A673 (cell line): Measurements from ENCODE around the gene NME9. TPM values are rescaled to one million over a fixed set of nuclear protein-coding genes. Genes with fewer than 3 reads are reported as not detected.

Source experiments
- BruUV-seq: library from RNA; stranded (reverse); fragments of 400-500 nt; replicated peaks from 2 replicates; lab custom pipeline; 2021; lab: Mats Ljungman, UMichigan
- CTCF ChIA-PET: fragments of 300-600 bp; sonication (Branson Sonifier 250); formaldehyde crosslinking; loops from one replicate; lab custom pipeline; 2022; ENCODE audit warnings: antibody characterized with exemption; lab: Charles Lee
- POLR2A ChIA-PET: fragments of 300-600 bp; sonication (Branson Sonifier 250); formaldehyde crosslinking; loops from one replicate; lab custom pipeline; 2022; ENCODE audit warnings: antibody characterized with exemption; ENCODE audit not compliant: low non-redundant PET; lab: Charles Lee
- DNase-seq: peaks from one replicate; pipeline ENCODE4 v3.0.0-alpha.2; 2015; ENCODE audit warnings: low spot score
- H3K27ac ChIP-seq: fragments of 200-600 bp; sonication (generic); 2 replicates; pipeline ENCODE4 v1.5.1; 2016; ENCODE audit warnings: mixed run types, low read depth, mild to moderate bottlenecking, mixed read lengths, antibody characterized with exemption, low read length; ENCODE audit not compliant: poor library complexity, severe bottlenecking
- H3K27me3 ChIP-seq: fragments of 200-600 bp; sonication (generic); replicated peaks from 2 replicates; pipeline ENCODE4 v1.6.1; 2017; ENCODE audit warnings: mixed run types, low read depth, mild to moderate bottlenecking, mixed read lengths, antibody characterized with exemption, low read length; ENCODE audit not compliant: insufficient read depth, poor library complexity
- H3K36me3 ChIP-seq: fragments of 200-600 bp; sonication (generic); 2 replicates; pipeline ENCODE4 v1.6.1; 2016; ENCODE audit warnings: mixed run types, mild to moderate bottlenecking, mixed read lengths, antibody characterized with exemption, low read length; ENCODE audit not compliant: insufficient read depth, poor library complexity, severe bottlenecking
- H3K4me1 ChIP-seq: fragments of 200-600 bp; sonication (generic); 2 replicates; pipeline ENCODE4 v1.6.1; 2017; ENCODE audit warnings: mixed run types, mild to moderate bottlenecking, mixed read lengths, antibody characterized with exemption, low read length; ENCODE audit not compliant: insufficient read depth, poor library complexity, severe bottlenecking
- H3K4me3 ChIP-seq: fragments of 200-600 bp; sonication (generic); 2 replicates; pipeline ENCODE4 v1.5.1; 2016; ENCODE audit warnings: low read depth, mixed run types, mild to moderate bottlenecking, mixed read lengths, low read length; ENCODE audit not compliant: poor library complexity, severe bottlenecking
- H3K9me3 ChIP-seq: fragments of 200-600 bp; sonication (generic); 2 replicates; pipeline ENCODE4 v1.6.1; 2016; ENCODE audit warnings: mixed run types, low read depth, mild to moderate bottlenecking, mixed read lengths, antibody characterized with exemption, low read length; ENCODE audit not compliant: poor library complexity, severe bottlenecking
- EZH2 ChIP-seq: fragments of 200-600 bp; sonication (generic); IDR thresholded peaks from 2 replicates; pipeline ENCODE4 v1.6.1; 2017; ENCODE audit warnings: borderline replicate concordance, low read depth, mild to moderate bottlenecking, mixed read lengths, antibody characterized with exemption, low read length; ENCODE audit not compliant: poor library complexity, severe bottlenecking
- intact Hi-C: fragments of 100-400 bp; cut with micrococcal nuclease; formaldehyde crosslinking; loops from one replicate; pipeline ENCODE4 v1.10.0; 2022; ENCODE audit not compliant: unreplicated experiment
- total RNA-seq: library from RNA; stranded (reverse); gene quantifications from 2 replicates; pipeline ENCODE4 v1.2.3, GENCODE V29; 2021
- TF ChIP-seq, protein P1 (sequence below): fragments of 300-800, 200-600 bp; sonication (generic); conservative IDR thresholded peaks from 2 replicates; pipeline ENCODE4 v1.5.1; 2017; ENCODE audit warnings: low read depth, mild to moderate bottlenecking, antibody characterized with exemption, low read length, moderate library complexity, mixed read lengths

Gene NME9
- total RNA-seq, 1 experiment from 2014 or later: not detected

DNA sequence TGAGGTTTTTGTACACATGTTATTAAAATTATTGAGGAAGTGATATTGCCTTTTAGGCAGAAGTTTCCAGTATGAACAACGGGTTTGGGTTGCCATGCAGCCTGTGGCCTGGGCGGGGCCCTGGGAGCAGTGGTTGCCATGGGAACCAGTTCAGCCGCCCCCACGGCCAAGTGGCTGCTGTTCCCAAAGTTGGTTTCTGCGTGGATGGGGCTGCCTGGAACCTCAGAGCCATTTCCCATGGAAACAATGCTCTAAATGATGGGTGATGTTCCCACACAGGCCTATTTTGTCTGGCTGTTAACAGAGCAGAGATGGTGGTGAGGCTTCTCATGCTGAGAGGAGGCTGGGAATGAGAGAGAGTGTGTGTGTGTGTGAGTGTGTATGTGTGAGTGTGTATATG is 38.3 kb upstream of the NME9 start:
- Histone ChIP-seq H3K4me1 (no peaks in the 10 kb centered on the region), H3K36me3 (no peaks in the 10 kb centered on the region), H3K27ac (no peak overlapping the region), H3K27me3 (no peaks in the 10 kb centered on the region), H3K9me3 (no peaks in the 10 kb centered on the region), H3K4me3 (no peak overlapping the region)
- POLR2A ChIA-PET: interaction anchor here (0.6 kb wide), 1 partner anchor 900 kb away, joined by 3 read pairs; no protein-coding TSS in a partner anchor
- CTCF ChIA-PET: no interaction called here
- DNase-seq: no peak
- TF ChIP-seq EZH2: no peak
- TF ChIP-seq, protein P1, sequence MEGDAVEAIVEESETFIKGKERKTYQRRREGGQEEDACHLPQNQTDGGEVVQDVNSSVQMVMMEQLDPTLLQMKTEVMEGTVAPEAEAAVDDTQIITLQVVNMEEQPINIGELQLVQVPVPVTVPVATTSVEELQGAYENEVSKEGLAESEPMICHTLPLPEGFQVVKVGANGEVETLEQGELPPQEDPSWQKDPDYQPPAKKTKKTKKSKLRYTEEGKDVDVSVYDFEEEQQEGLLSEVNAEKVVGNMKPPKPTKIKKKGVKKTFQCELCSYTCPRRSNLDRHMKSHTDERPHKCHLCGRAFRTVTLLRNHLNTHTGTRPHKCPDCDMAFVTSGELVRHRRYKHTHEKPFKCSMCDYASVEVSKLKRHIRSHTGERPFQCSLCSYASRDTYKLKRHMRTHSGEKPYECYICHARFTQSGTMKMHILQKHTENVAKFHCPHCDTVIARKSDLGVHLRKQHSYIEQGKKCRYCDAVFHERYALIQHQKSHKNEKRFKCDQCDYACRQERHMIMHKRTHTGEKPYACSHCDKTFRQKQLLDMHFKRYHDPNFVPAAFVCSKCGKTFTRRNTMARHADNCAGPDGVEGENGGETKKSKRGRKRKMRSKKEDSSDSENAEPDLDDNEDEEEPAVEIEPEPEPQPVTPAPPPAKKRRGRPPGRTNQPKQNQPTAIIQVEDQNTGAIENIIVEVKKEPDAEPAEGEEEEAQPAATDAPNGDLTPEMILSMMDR: no peak
- BruUV-seq: no TSS peak
- intact Hi-C loops: no loop called here

DNA sequence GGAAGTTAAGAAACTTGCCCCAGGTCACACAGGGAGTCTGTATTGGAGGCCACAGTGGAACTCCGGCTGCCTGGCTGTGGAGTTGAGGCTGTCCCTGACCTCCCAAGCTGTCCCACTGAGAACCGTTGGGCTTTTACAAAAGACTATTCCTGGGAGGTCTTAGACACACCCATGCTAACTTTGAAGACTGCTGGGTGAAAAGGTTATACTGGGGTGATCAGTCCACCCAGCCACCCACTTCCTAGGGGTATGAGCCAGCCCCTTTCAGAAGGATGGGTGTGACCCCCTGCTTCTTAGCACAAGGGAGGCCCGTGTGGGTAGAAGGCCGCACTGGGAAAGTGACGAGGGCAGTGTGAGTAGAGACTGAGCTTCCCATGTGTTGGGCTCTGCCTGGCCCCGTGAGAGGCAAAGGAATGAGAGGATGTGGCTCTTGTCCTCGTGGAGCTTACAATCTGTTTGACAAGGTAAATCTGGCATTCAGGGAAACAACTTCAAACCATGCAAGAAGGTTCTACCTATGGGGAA is 37.7 kb upstream of the NME9 start:
- H3K4me3 ChIP-seq: no peak overlapping the region
- H3K27me3 ChIP-seq: no peaks in the 10 kb centered on the region
- H3K9me3 ChIP-seq: no peaks in the 10 kb centered on the region
- DNase-seq: no peak
- ChIA-PET CTCF (no interaction called here), POLR2A (interaction anchor here (0.6 kb wide), 1 partner anchor 901 kb away, joined by 3 read pairs; no protein-coding TSS in a partner anchor)
- no peaks in the 10 kb centered on the region for H3K36me3 ChIP-seq
- intact Hi-C loops: no loop called here
- BruUV-seq: no TSS peak
- no peak overlapping the region for H3K27ac ChIP-seq
- H3K4me1 ChIP-seq: no peaks in the 10 kb centered on the region
- TF ChIP-seq, protein P1: no peak

DNA sequence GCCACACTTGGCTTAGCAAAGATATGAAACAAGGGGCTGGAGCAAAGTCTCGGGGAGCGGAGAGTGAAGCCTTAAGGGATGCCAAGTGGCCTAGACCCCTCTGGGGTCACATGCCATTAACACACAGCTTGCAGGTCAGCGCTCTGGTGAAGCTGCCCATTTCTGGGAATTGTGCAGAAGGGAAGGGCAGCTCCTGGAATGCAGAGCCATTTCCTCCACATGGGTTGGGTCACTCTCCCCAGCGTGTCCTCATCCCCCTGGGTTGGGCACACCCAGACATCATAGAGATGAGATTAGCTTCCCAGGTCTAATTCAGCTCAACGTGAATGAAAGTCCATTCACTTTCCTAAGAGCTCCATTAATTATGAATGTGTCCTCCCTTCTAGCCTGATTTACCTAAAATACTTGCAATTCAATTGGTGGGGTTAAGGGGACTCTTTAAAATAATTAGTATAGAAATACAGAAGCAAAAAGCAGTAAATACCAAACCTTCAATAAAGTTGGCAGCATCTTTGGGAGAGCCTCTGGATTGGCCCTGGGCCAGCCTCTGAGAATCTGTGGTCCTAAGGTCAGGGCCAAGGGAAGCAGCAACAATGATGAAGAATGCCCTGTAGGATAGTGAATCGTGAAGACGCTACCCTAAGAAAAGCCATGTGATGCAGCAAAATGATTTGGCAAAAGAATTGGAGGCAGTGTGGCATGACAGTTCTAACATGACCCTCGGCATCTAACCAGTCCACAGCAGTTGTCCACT is 36.5 kb upstream of the NME9 start:
- Histone ChIP-seq H3K27me3 (no peaks in the 10 kb centered on the region), H3K4me3 (no peak overlapping the region), H3K27ac (no peak overlapping the region), H3K9me3 (no peaks in the 10 kb centered on the region), H3K36me3 (no peaks in the 10 kb centered on the region), H3K4me1 (no peaks in the 10 kb centered on the region)
- ChIA-PET CTCF (no interaction called here), POLR2A (no interaction called here)
- no peak for DNase-seq
- no peak for TF ChIP-seq EZH2
- TF ChIP-seq, protein P1: no peak
- no TSS peak for BruUV-seq
- intact Hi-C loops: no loop called here
